Chondrocyte (in vitro differentiated cells): Measurements from ENCODE around the gene ZBED4. TPM values are rescaled to one million over a fixed set of nuclear protein-coding genes. Genes with fewer than 3 reads are reported as not detected.

ENCODE experiments used
- DNase-seq: peaks from one replicate; pipeline ENCODE4 v3.0.0; 2021; ENCODE audit warnings: mixed read lengths, low spot score
- H3K27ac Mint-ChIP-seq: one replicate; pipeline ENCODE4 v1.8.0; 2021; ENCODE audit warnings: mild to moderate bottlenecking, moderate library complexity, mixed read lengths; ENCODE audit not compliant: unreplicated experiment
- H3K27me3 Mint-ChIP-seq: 2 replicates; pipeline ENCODE4 v1.8.0; 2021; ENCODE audit warnings: low read depth, mixed read lengths
- H3K36me3 Mint-ChIP-seq: 2 replicates; pipeline ENCODE4 v1.8.0; 2021; ENCODE audit warnings: low read depth, mixed read lengths
- H3K4me1 Mint-ChIP-seq: 2 replicates; pipeline ENCODE4 v1.8.0; 2021; ENCODE audit warnings: low read depth, mild to moderate bottlenecking, mixed read lengths
- H3K4me3 Mint-ChIP-seq: one replicate; pipeline ENCODE4 v1.8.0; 2021; ENCODE audit warnings: mild to moderate bottlenecking, moderate library complexity, mixed read lengths; ENCODE audit not compliant: unreplicated experiment
- H3K9me3 Mint-ChIP-seq: 2 replicates; pipeline ENCODE4 v1.8.0; 2021; ENCODE audit warnings: low read depth, mixed read lengths
- CTCF ChIP-seq: fragments of 200-600 bp; sonication (generic); IDR thresholded peaks from 2 replicates; pipeline ENCODE4 v1.5.0; 2021; ENCODE audit warnings: antibody characterized with exemption, mild to moderate bottlenecking, moderate library complexity
- total RNA-seq: library from RNA; stranded (reverse); gene quantifications from 3 replicates; pipeline ENCODE4 v1.2.1, GENCODE V29; 2021

Gene ZBED4
- total RNA-seq, 1 donor from 2014 or later = 17.6 TPM

GRCh38 chr22:49853981-49854831, 562 bp downstream of the ZBED4 start:
- peaks cover 3% of the 10 kb centered on the region for H3K36me3 Mint-ChIP-seq
- peaks cover 36% of the 10 kb centered on the region for H3K4me1 Mint-ChIP-seq
- no peak for DNase-seq
- no peaks in the 10 kb centered on the region for H3K9me3 Mint-ChIP-seq
- no peak for TF ChIP-seq CTCF
- H3K27ac Mint-ChIP-seq = peak overlapping the region; percentile 96
- H3K4me3 Mint-ChIP-seq = peak overlapping the region; percentile 87
- H3K27me3 Mint-ChIP-seq = peaks cover 6% of the 10 kb centered on the region

GRCh38 chr22:49855251-49855911, 1.7 kb downstream of the ZBED4 start:
- Mint-ChIP-seq H3K4me3 (peak overlapping the region; percentile 87), H3K36me3 (peaks cover 3% of the 10 kb centered on the region), H3K9me3 (no peaks in the 10 kb centered on the region), H3K27ac (peak overlapping the region; percentile 96), H3K4me1 (peaks cover 33% of the 10 kb centered on the region), H3K27me3 (peaks cover 6% of the 10 kb centered on the region)
- no peak for DNase-seq
- no peak for TF ChIP-seq CTCF

GRCh38 chr22:49856343-49856742, 2.7 kb downstream of the ZBED4 start:
- no peak overlapping the region for H3K27ac Mint-ChIP-seq

GRCh38 chr22:49856766-49857618, 3.3 kb downstream of the ZBED4 start:
- Mint-ChIP-seq H3K4me3 (no peak overlapping the region), H3K9me3 (no peaks in the 10 kb centered on the region), H3K27ac (no peak overlapping the region), H3K36me3 (peaks cover 2% of the 10 kb centered on the region), H3K4me1 (peaks cover 34% of the 10 kb centered on the region), H3K27me3 (no peaks in the 10 kb centered on the region)
- TF ChIP-seq CTCF = no peak
- no peak for DNase-seq

More at GRCh38 chr22:49856343-49856742, 2.7 kb downstream of the ZBED4 start:
- H3K27me3 Mint-ChIP-seq = no peaks in the 10 kb centered on the region
- H3K9me3 Mint-ChIP-seq = no peaks in the 10 kb centered on the region
- peaks cover 3% of the 10 kb centered on the region for H3K36me3 Mint-ChIP-seq
- H3K4me3 Mint-ChIP-seq = no peak overlapping the region
- TF ChIP-seq CTCF = no peak
- DNase-seq = no peak
- H3K4me1 Mint-ChIP-seq = peaks cover 33% of the 10 kb centered on the region

- Mint-ChIP-seq H3K4me1 (peaks cover 37% of the 10 kb centered on the region), H3K9me3 (no peaks in the 10 kb centered on the region), H3K27ac (peak overlapping the region; percentile 60), H3K4me3 (no peak overlapping the region), H3K36me3 (peaks cover 2% of the 10 kb centered on the region), H3K27me3 (no peaks in the 10 kb centered on the region)
- TF ChIP-seq CTCF = no peak
- DNase-seq = no peak
Measured at GRCh38 chr22:49858827-49859226, 5.2 kb downstream of the ZBED4 start.
